Activated T-cell treated with anti-CD3 and anti-CD28 coated beads, Interleukin-2, amount 50 U/mL, for 24 hours (primary cell): ENCODE results near the gene PRM1.

Experiments used
- DNase-seq: peaks from one replicate; pipeline ENCODE4 v3.0.0-alpha.2; 2020
- H3K27ac Mint-ChIP-seq: 2 replicates; pipeline ENCODE4 v1.8.0; 2020; ENCODE audit warnings: mild to moderate bottlenecking, mixed read lengths
- H3K27me3 Mint-ChIP-seq: 2 replicates; pipeline ENCODE4 v1.8.0; 2020; ENCODE audit warnings: mixed read lengths
- H3K36me3 Mint-ChIP-seq: 2 replicates; pipeline ENCODE4 v1.8.0; 2020; ENCODE audit warnings: low read depth, mixed read lengths
- H3K4me1 Mint-ChIP-seq: 2 replicates; pipeline ENCODE4 v1.8.0; 2020; ENCODE audit warnings: low read depth, mixed read lengths
- H3K4me3 Mint-ChIP-seq: 2 replicates; pipeline ENCODE4 v1.8.0; 2020; ENCODE audit warnings: mild to moderate bottlenecking, moderate library complexity, mixed read lengths
- H3K9me3 Mint-ChIP-seq: 2 replicates; pipeline ENCODE4 v1.8.0; 2020; ENCODE audit warnings: mixed read lengths

Gene PRM1

GRCh38 chr16:11320170-11320569 lies 39.0 kb upstream of the PRM1 start:
- Mint-ChIP-seq H3K27ac (no peak overlapping the region), H3K4me1 (peaks cover 5% of the 10 kb centered on the region), H3K9me3 (no peaks in the 10 kb centered on the region), H3K27me3 (no peaks in the 10 kb centered on the region), H3K36me3 (no peaks in the 10 kb centered on the region), H3K4me3 (no peak overlapping the region)
- no peak for DNase-seq

DNA sequence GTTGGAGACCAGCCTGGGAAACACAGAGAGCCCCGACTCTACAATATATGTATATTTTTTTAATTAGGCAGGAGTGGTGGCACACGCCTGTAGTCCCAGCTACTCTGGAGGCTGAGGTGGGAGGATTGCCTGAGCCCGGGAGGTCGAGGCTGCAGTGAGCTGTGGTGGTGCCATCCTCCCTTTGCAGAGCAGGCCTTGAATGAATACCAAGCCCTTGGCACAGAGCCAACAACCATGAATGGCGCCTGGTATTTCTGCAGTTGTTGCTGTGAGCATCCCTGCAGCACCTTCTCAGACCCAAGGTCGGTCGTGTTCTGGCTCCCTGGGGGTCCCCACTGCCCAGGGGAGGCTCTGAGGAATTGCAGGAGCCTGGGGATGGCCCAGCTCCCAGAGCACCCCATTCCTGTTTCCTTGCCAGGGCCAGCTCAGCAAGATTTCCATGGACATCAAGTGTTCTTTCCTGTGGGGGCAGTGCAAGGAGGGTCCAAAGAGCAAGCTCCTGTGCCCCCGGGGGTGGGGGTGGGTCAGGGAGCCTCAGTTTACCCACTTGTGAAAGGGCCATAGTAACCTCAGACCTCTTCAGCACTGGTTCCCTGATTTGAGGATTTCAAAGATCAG lies 38.5 kb upstream of the PRM1 start:
- H3K36me3 Mint-ChIP-seq, result no peaks in the 10 kb centered on the region
- DNase-seq, result no peak
- H3K9me3 Mint-ChIP-seq, result no peaks in the 10 kb centered on the region
- no peaks in the 10 kb centered on the region for H3K27me3 Mint-ChIP-seq
- no peak overlapping the region for H3K27ac Mint-ChIP-seq
- H3K4me3 Mint-ChIP-seq, result no peak overlapping the region
- H3K4me1 Mint-ChIP-seq, result no peaks in the 10 kb centered on the region

DNA sequence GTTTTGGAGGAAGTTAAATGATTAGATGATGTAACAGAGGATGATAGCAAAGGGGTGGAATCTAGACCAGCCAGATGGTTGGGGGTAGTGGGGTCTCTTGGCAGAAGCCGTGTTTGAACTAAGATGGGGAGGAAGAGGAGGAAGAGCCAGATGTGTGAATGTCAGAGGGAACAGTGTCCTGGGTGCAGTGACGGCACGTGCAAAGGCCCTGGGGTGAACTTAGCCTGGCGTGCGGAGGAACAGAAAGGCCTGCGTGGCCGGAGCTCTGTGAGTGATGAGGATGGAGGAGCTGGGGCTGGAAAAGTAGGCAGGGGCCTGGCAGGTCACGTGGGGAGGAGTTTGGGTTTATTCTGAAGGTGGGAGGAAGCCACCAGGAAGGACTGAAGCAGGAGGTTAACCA lies 37.7 kb upstream of the PRM1 start:
- Mint-ChIP-seq H3K4me1 (peaks cover 1% of the 10 kb centered on the region), H3K27me3 (no peaks in the 10 kb centered on the region), H3K4me3 (no peak overlapping the region), H3K36me3 (no peaks in the 10 kb centered on the region), H3K9me3 (no peaks in the 10 kb centered on the region), H3K27ac (no peak overlapping the region)
- no peak for DNase-seq

GRCh38 chr16:11316331-11317015 lies 35.3 kb upstream of the PRM1 start:
- no peaks in the 10 kb centered on the region for H3K27me3 Mint-ChIP-seq
- peaks cover 24% of the 10 kb centered on the region for H3K4me1 Mint-ChIP-seq
- no peak overlapping the region for H3K4me3 Mint-ChIP-seq
- H3K36me3 Mint-ChIP-seq, result no peaks in the 10 kb centered on the region
- no peaks in the 10 kb centered on the region for H3K9me3 Mint-ChIP-seq
- DNase-seq, result no peak
- H3K27ac Mint-ChIP-seq, result no peak overlapping the region

DNA sequence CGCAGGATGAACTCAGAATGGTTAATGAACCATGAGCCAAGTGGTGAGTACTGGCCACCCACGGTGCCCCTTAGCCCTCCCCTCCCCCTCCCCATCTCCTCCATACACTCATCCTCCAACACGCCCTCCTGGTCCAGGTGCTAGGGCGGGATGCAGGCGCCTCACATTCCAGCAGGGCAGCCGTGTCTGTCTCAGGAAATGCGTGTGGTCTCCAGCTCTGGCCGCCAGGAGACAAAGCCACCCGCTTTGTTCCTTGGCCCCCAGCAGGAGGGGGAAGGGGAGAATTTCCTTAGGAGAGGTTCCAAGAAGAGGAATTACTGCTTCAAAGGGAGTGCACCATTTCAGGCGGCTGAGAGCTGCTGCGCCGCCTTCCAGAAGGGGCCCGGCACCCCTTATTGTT lies 34.4 kb upstream of the PRM1 start:
- Mint-ChIP-seq H3K36me3 (no peaks in the 10 kb centered on the region), H3K27me3 (no peaks in the 10 kb centered on the region), H3K27ac (no peak overlapping the region), H3K9me3 (no peaks in the 10 kb centered on the region), H3K4me1 (peaks cover 33% of the 10 kb centered on the region), H3K4me3 (no peak overlapping the region)
- DNase-seq, result no peak

DNA sequence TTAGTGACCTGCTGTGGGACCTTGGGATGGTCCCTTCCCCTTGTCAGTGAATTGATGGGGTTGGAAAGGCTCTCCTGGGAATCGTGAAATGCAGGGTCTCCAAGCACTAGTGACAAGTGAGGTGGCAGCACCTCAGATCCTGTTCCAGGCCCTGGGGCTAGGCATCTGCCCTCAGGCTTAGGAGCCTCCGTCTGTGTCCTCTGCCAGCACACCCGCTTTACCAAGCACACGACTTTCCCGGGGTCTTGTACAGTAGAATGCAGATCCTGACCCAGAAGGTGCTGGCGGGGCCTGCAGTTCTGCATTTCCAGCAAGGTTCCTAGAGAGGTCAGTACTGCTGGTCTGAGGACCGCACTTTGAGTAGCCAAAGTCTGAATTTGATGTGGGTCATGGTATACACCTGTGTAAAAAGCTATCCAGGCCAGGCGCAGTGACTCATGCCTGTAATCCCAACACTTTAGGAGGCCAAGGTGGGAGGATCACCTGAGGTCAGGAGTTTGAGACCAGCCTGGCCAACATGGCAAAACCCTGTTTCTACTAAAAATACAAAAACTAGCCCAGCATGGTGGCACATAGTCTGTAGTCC lies 33.3 kb upstream of the PRM1 start:
- no peaks in the 10 kb centered on the region for H3K9me3 Mint-ChIP-seq
- H3K4me1 Mint-ChIP-seq, result peaks cover 41% of the 10 kb centered on the region
- no peak overlapping the region for H3K27ac Mint-ChIP-seq
- DNase-seq, result no peak
- H3K27me3 Mint-ChIP-seq, result no peaks in the 10 kb centered on the region
- no peaks in the 10 kb centered on the region for H3K36me3 Mint-ChIP-seq
- H3K4me3 Mint-ChIP-seq, result no peak overlapping the region

DNA sequence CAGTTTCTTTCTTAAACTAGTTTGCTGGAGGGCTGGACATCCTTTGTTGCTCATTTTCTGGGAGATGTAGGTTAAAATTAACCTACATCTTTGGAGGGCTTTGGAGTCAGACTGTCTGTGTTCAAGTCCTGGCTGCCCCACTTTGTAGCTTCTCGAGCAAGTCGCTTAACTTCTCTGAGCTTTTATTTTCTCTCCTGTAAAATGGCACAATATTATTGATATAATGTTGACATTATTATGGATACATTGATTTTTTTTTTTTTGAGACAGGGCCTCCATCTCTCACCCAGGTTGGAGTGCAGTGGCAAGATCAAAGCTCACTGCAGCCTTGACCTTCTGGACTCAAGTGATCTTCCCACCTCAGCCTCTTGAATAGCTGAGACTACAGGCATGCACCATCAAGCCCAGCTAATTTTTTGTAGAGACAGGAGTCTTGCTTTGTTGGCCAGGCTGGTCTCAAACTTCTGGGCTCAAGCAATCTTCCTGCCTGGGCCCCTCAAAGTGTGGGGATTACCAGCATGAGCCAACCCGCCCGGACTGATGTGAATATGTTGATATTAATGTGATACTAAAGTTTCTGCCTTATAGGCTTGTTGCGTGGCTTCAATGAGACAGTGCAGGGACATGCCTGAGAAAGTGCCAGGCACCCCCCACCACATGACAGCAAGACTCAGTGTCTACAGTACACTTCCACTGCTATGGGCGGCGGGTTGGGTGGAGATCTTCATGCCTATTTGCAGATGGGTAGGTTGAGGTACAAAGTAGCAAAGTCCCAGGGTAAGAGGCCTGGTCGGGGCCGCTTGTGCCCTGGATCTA lies 32.6 kb upstream of the PRM1 start:
- peaks cover 46% of the 10 kb centered on the region for H3K4me1 Mint-ChIP-seq

GRCh38 chr16:11312718-11313492 lies 31.8 kb upstream of the PRM1 start:
- no peaks in the 10 kb centered on the region for H3K36me3 Mint-ChIP-seq
- no peak overlapping the region for H3K4me3 Mint-ChIP-seq
- H3K27ac Mint-ChIP-seq, result peak overlapping the region; percentile 50
- no peaks in the 10 kb centered on the region for H3K9me3 Mint-ChIP-seq
- DNase-seq, result no peak
- H3K4me1 Mint-ChIP-seq, result peaks cover 50% of the 10 kb centered on the region
- no peaks in the 10 kb centered on the region for H3K27me3 Mint-ChIP-seq

More for the DNA sequence above, 32.6 kb upstream of the PRM1 start:
- Mint-ChIP-seq H3K4me3 (no peak overlapping the region), H3K27me3 (no peaks in the 10 kb centered on the region), H3K36me3 (no peaks in the 10 kb centered on the region), H3K9me3 (no peaks in the 10 kb centered on the region), H3K27ac (peak overlapping the region; percentile 23)
- no peak for DNase-seq

- H3K4me3 Mint-ChIP-seq, result peak overlapping the region; percentile 25
- H3K27ac Mint-ChIP-seq, result peak overlapping the region; percentile 76
- no peaks in the 10 kb centered on the region for H3K36me3 Mint-ChIP-seq
- H3K4me1 Mint-ChIP-seq, result peaks cover 55% of the 10 kb centered on the region
- H3K9me3 Mint-ChIP-seq, result no peaks in the 10 kb centered on the region
- DNase-seq, result no peak
- no peaks in the 10 kb centered on the region for H3K27me3 Mint-ChIP-seq
Measured at GRCh38 chr16:11310997-11311561, 29.9 kb upstream of the PRM1 start.

DNA sequence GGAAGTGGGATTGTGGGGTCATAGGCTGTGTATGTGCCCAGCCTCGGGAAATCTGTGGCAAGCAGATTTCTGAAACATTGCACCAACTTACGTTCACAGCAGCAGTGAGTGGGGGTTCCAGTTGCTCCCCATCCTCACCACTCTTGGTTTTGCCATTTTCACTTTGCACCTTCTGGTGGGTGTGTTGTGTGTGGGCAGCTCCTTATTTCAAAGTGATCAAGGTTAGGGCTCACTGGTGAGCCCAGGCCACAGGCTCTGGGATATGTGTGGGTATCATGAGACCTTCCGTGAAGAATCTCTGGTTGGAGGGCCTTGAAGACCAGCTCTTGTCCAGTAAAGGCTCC lies 29.5 kb upstream of the PRM1 start:
- no peaks in the 10 kb centered on the region for H3K27me3 Mint-ChIP-seq
- H3K36me3 Mint-ChIP-seq, result no peaks in the 10 kb centered on the region
- peak overlapping the region; percentile 76 for H3K27ac Mint-ChIP-seq
- H3K9me3 Mint-ChIP-seq, result no peaks in the 10 kb centered on the region
- no peak for DNase-seq
- H3K4me1 Mint-ChIP-seq, result peaks cover 55% of the 10 kb centered on the region
- H3K4me3 Mint-ChIP-seq, result no peak overlapping the region

DNA sequence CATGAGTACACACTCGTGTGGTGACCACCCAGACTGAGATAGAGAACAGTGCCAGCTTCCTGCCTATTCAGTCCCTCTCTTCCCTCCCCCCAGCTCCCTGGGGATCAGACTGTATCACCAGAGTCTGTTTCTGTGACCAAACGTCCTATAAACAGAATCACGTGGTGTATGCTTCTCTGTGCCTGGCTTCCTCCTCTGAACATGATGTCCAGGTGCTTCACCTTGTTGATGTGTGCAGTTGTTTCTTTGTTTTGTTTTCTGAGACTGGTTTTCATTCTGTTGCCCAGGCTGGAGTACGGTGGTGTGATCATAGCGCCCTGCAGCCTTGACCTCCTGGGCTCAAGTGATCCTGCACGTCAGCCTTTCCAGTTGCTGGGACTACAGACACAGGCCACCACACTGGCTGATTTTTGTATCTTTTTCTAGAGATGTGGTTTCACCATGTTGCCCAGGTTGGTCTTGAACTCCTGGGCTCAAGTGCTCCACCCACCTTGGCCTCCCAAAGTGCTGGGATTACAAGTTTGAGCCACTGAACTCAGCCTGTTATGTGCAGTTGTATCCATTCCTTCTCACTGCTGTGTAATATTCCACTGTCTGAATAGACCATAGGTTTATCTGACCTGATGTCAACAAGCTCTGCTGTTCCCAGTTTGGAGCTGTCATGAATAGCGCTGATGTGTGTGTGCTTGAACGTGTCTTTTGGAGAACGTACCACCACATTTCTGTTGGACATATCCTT lies 28.9 kb upstream of the PRM1 start:
- Mint-ChIP-seq H3K27ac (no peak overlapping the region), H3K36me3 (no peaks in the 10 kb centered on the region), H3K4me3 (no peak overlapping the region), H3K27me3 (no peaks in the 10 kb centered on the region), H3K4me1 (peaks cover 55% of the 10 kb centered on the region), H3K9me3 (no peaks in the 10 kb centered on the region)
- no peak for DNase-seq

GRCh38 chr16:11308493-11309283 lies 27.6 kb upstream of the PRM1 start:
- DNase-seq, result no peak
- no peaks in the 10 kb centered on the region for H3K27me3 Mint-ChIP-seq

More at GRCh38 chr16:11308493-11309283, 27.6 kb upstream of the PRM1 start:
- H3K4me3 Mint-ChIP-seq, result no peak overlapping the region
- H3K4me1 Mint-ChIP-seq, result peaks cover 53% of the 10 kb centered on the region
- no peaks in the 10 kb centered on the region for H3K36me3 Mint-ChIP-seq
- H3K9me3 Mint-ChIP-seq, result no peaks in the 10 kb centered on the region
- no peak overlapping the region for H3K27ac Mint-ChIP-seq
